HL-60 (cell line): ENCODE results near the gene WBP2.

Source experiments
- CTCF ChIP-seq: IDR thresholded peaks from one replicate; pipeline ENCODE4 v1.5.1; 2011; ENCODE audit warnings: low read length, control low read depth, inconsistent platforms; ENCODE audit not compliant: insufficient read depth
- GABPA ChIP-seq: IDR thresholded peaks from 2 replicates; pipeline ENCODE4 v1.6.1; 2012; ENCODE audit warnings: low read depth

DNA sequence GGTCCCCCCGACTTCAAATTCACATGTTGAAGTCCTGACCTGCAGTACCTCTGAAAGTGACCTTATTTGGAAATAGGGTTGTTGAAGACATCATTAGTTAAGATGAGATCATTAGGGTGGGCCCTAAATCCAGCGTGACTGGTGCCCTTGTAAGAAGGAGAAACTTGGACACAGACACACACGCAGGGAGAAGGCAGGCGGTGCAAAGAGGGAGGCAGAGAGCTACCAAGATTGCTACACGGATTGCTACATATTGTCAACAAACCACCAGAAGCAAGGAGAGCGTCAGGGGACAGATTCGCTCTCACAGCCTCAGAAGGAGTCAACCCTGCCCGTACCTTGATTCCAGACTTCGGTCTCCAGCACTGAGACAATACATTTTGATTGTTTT, 6.8 kb upstream of the WBP2 start:
- no peak for TF ChIP-seq GABPA
- no peak for TF ChIP-seq CTCF
